HG02885 (cell line): ENCODE measurements around the gene SPDYC.

Source experiments
- ATAC-seq: cut with Tn5 transposase; IDR thresholded peaks from one replicate; pipeline ENCODE4 v1.9.1; 2021; ENCODE audit warnings: mild to moderate bottlenecking; ENCODE audit not compliant: unreplicated experiment, poor library complexity

SPDYC gene

GRCh38 chr11:65170058-65170534 lies at the start of gene SPDYC:
TSS of gene SPDYC (plus strand) at chr11:65170233. CDS start at chr11:65171358, 1,125 bp downstream.
- ATAC-seq: no peak

GRCh38 chr11:65120831-65121230 lies 49.2 kb upstream of the SPDYC start:
- ATAC-seq: no peak

- ATAC-seq: no peak
These were observed 48.6 kb upstream of the SPDYC start for GRCh38 chr11:65121447-65121864.

- peak; percentile 71 for ATAC-seq
These were observed 48.0 kb upstream of the SPDYC start, which contains the start of the genes FAU and MRPL49 for GRCh38 chr11:65121865-65122696. TSS of gene FAU (minus strand) at chr11:65122134. CDS start at chr11:65121813, 321 bp downstream. TSS of gene MRPL49 (plus strand) at chr11:65122321. CDS start at chr11:65122347, 26 bp downstream.

GRCh38 chr11:65124480-65125196 lies 45.4 kb upstream of the SPDYC start:
- ATAC-seq: no peak

- no peak for ATAC-seq
These were observed 44.6 kb upstream of the SPDYC start for GRCh38 chr11:65125197-65126056.

- no peak for ATAC-seq
These were observed 43.3 kb upstream of the SPDYC start for GRCh38 chr11:65126624-65127274.

- no peak for ATAC-seq
These were observed 42.4 kb upstream of the SPDYC start for GRCh38 chr11:65127473-65128181.

GRCh38 chr11:65128182-65129145 lies 41.6 kb upstream of the SPDYC start:
- ATAC-seq: no peak

GRCh38 chr11:65129649-65130441 lies 40.2 kb upstream of the SPDYC start:
- no peak for ATAC-seq

GRCh38 chr11:65130631-65131416 lies 39.2 kb upstream of the SPDYC start:
- ATAC-seq: no peak

GRCh38 chr11:65131417-65131776 lies 38.6 kb upstream of the SPDYC start:
- no peak for ATAC-seq

- no peak for ATAC-seq
These were observed 38.2 kb upstream of the SPDYC start for GRCh38 chr11:65131895-65132237.

GRCh38 chr11:65132238-65132987 lies 37.6 kb upstream of the SPDYC start:
- peak; percentile 40 for ATAC-seq

- ATAC-seq: no peak
These were observed 36.9 kb upstream of the SPDYC start for GRCh38 chr11:65132988-65133700.
